ENCODE measurements around the gene MDK. TPM values are rescaled to one million over a fixed set of nuclear protein-coding genes. Genes with fewer than 3 reads are reported as not detected.

MDK gene
- total RNA-seq, 4 donors from 2014 or later = 4.0 to 23.8 (median 8.1) TPM

GRCh38 chr11:46429717-46430116, 48.2 kb downstream of the MDK start:
- no peak for TF ChIP-seq CTCF (IDR thresholded peaks at IDR 0.05; ENCODE audit: low read depth)

GRCh38 chr11:46431211-46431610, 49.7 kb downstream of the MDK start:
- TF ChIP-seq CTCF (IDR thresholded peaks at IDR 0.05; ENCODE audit: low read depth) = no peak

Small RNA genes within 50 kb of the gene (small RNA-seq; reads per million reads assigned to genes)
- gene MIR4688 = not detected

Other genes with a start within 250 kb of the MDK start
- 1 to 10 TPM in 3 of 4 donors, under 1 TPM in 1; 0.44 to 4.9 (median 2.5) TPM for gene CREB3L1, start 104.0 kb upstream of the MDK start, total RNA-seq
- 10 to 100 TPM; 45.0 to 97.0 (median 54.3) TPM for gene DGKZ, start 34.2 kb upstream of the MDK start, total RNA-seq
- under 1 TPM in 1 of 4 donors, not detected in 3; 0.34 TPM for gene CHRM4, start 10.1 kb downstream of the MDK start, total RNA-seq
- 10 to 100 TPM; 17.1 to 39.4 (median 23.5) TPM for gene AMBRA1, start 212.4 kb downstream of the MDK start, total RNA-seq
- gene HARBI1, start 235.6 kb downstream of the MDK start, total RNA-seq = 1 to 10 TPM; 2.5 to 7.5 (median 3.6) TPM
- gene ATG13, start 235.9 kb downstream of the MDK start, total RNA-seq = 100 to 1,000 TPM in 2 of 4 donors, 10 to 100 TPM in 2; 56.4 to 125 (median 90.8) TPM